H1 (cell line): ENCODE results near the gene S100A16. TPM values are rescaled to one million over a fixed set of nuclear protein-coding genes. Genes with fewer than 3 reads are reported as not detected.

Experiments
- CTCF ChIA-PET: fragments of 300-600 bp; sonication (Branson Sonifier 250); formaldehyde crosslinking; loops from one replicate; lab custom pipeline; 2021; ENCODE audit not compliant: partially characterized antibody; lab: Charles Lee
- POLR2A ChIA-PET: fragments of 300-600 bp; sonication (Branson Sonifier 250); formaldehyde crosslinking; loops from one replicate; lab custom pipeline; 2021; ENCODE audit warnings: inconsistent platforms; ENCODE audit not compliant: partially characterized antibody; lab: Charles Lee
- DNase-seq, 2 experiments: peaks; one replicate each; pipeline versions ENCODE4 v3.0.0 to v3.0.0-alpha.2; 2010 to 2022; ENCODE audit warnings: low spot score in 2 of 2, low read depth in 1 of 2, mixed read lengths in 1 of 2
- FAIRE-seq: peaks from 2 replicates; lab custom pipeline; 2011; peaks lifted over from hg19 to GRCh38; lab: Jason Lieb, UNC
- H2AFZ ChIP-seq: 2 replicates; pipeline ENCODE4 v1.8.1; 2012; ENCODE audit warnings: low read length, inconsistent platforms
- H2AK5ac ChIP-seq: 2 replicates; pipeline ENCODE4 v1.6.1; 2013; ENCODE audit warnings: low read depth, low read length
- H2BK120ac ChIP-seq: replicated peaks from 2 replicates; pipeline ENCODE3; 2013; ENCODE audit warnings: low read depth, low read length, inconsistent platforms
- H2BK12ac ChIP-seq: 2 replicates; pipeline ENCODE4 v1.6.1; 2013; ENCODE audit warnings: low read depth, low read length
- H2BK15ac ChIP-seq: 2 replicates; pipeline ENCODE4 v1.6.1; 2013; ENCODE audit warnings: low read length
- H2BK20ac ChIP-seq: 2 replicates; pipeline ENCODE4 v1.6.1; 2013; ENCODE audit warnings: low read length
- H2BK5ac ChIP-seq: 2 replicates; pipeline ENCODE4 v1.6.1; 2013; ENCODE audit warnings: low read depth, low read length
- H3K14ac ChIP-seq: 2 replicates; pipeline ENCODE4 v1.6.1; 2013; ENCODE audit warnings: inconsistent platforms; ENCODE audit not compliant: insufficient read length
- H3K18ac ChIP-seq: 2 replicates; pipeline ENCODE4 v1.6.1; 2013; ENCODE audit warnings: low read length; ENCODE audit errors: extremely low read depth
- H3K23ac ChIP-seq: 2 replicates; pipeline ENCODE4 v1.6.1; 2013; ENCODE audit warnings: inconsistent platforms; ENCODE audit not compliant: insufficient read length
- H3K23me2 ChIP-seq: 2 replicates; pipeline ENCODE4 v1.6.1; 2013; ENCODE audit warnings: low read depth, low read length
- H3K27ac ChIP-seq: 2 replicates; pipeline ENCODE4 v1.6.1; 2011; ENCODE audit warnings: low read depth, low read length, inconsistent platforms
- H3K27me3 ChIP-seq, 4 experiments: replicated peaks in 1 of 4; 1 replicate in 1 of 4; 2 replicates in 3 of 4; pipeline versions ENCODE4 v1.6.1 to v1.8.1; 2011 to 2013; ENCODE audit warnings: low read length in 3 of 4, mild to moderate bottlenecking in 3 of 4, inconsistent platforms in 2 of 4, mixed read lengths in 2 of 4, moderate library complexity in 1 of 4; ENCODE audit not compliant: control insufficient read depth in 3 of 4, insufficient read depth in 3 of 4; ENCODE audit errors: extremely low read depth in 1 of 4
- H3K36me3 ChIP-seq, 4 experiments: 2 replicates each; pipeline versions ENCODE4 v1.6.1 to v1.8.1; 2011 to 2013; ENCODE audit warnings: mild to moderate bottlenecking in 4 of 4, low read length in 3 of 4, moderate library complexity in 2 of 4, control low read depth in 1 of 4, inconsistent platforms in 1 of 4; ENCODE audit not compliant: insufficient read depth in 4 of 4, control insufficient read depth in 2 of 4
- H3K4ac ChIP-seq: replicated peaks from 2 replicates; pipeline ENCODE3; 2013; ENCODE audit warnings: low read length, low read depth, mixed read lengths, inconsistent platforms; ENCODE audit not compliant: insufficient read length
- H3K4me1 ChIP-seq, 4 experiments: replicated peaks in 1 of 4; 1 replicate in 1 of 4; 2 replicates in 3 of 4; pipeline versions ENCODE4 v1.6.1 to v1.8.1; 2011 to 2013; ENCODE audit warnings: low read length in 3 of 4, inconsistent platforms in 2 of 4, mixed read lengths in 1 of 4; ENCODE audit not compliant: insufficient read depth in 4 of 4, control insufficient read depth in 3 of 4
- H3K4me2 ChIP-seq, 2 experiments: 2 replicates each; pipeline versions ENCODE4 v1.6.1 to v1.8.1; 2011 to 2013; ENCODE audit warnings: low read depth in 2 of 2, low read length in 2 of 2, control low read depth in 1 of 2, inconsistent platforms in 1 of 2, mild to moderate bottlenecking in 1 of 2; ENCODE audit not compliant: insufficient read depth in 1 of 2
- H3K4me3 ChIP-seq, 4 experiments: fragments of 200-600, 300-600 bp in 1 of 4; sonication (generic), shearing (Covaris generic), sonication (Bioruptor Twin) in 1 of 4; 2 replicates each; pipeline versions ENCODE4 v1.5.1 to v1.8.1; 2011 to 2016; ENCODE audit warnings: low read length in 4 of 4, low read depth in 3 of 4, control low read depth in 2 of 4, inconsistent platforms in 2 of 4, mild to moderate bottlenecking in 2 of 4, mixed read lengths in 1 of 4, moderate library complexity in 1 of 4; ENCODE audit not compliant: insufficient read depth in 2 of 4; ENCODE audit errors: extremely low read depth in 1 of 4
- H3K56ac ChIP-seq: replicated peaks from 2 replicates; pipeline ENCODE3; 2013; ENCODE audit warnings: low read depth, mild to moderate bottlenecking, mixed read lengths, low read length, inconsistent platforms; ENCODE audit not compliant: insufficient read length
- H3K79me1 ChIP-seq: 2 replicates; pipeline ENCODE4 v1.6.1; 2013; ENCODE audit warnings: low read depth, low read length, control low read depth
- H3K79me2 ChIP-seq, 2 experiments: 2 replicates each; pipeline versions ENCODE4 v1.6.1 to v1.8.1; 2012 to 2013; ENCODE audit warnings: low read length in 2 of 2, mild to moderate bottlenecking in 2 of 2, inconsistent platforms in 1 of 2; ENCODE audit not compliant: insufficient read depth in 2 of 2, control insufficient read depth in 1 of 2
- H3K9ac ChIP-seq, 4 experiments: replicated peaks in 1 of 4; 1 replicate in 1 of 4; 2 replicates in 3 of 4; pipeline versions ENCODE4 v1.6.1 to v1.8.1; 2011 to 2013; ENCODE audit warnings: low read depth in 3 of 4, low read length in 3 of 4, control low read depth in 2 of 4, mild to moderate bottlenecking in 2 of 4, moderate library complexity in 2 of 4, inconsistent platforms in 1 of 4; ENCODE audit errors: extremely low read depth in 1 of 4
- H3K9me3 ChIP-seq, 2 experiments: 2 replicates each; pipeline versions ENCODE4 v1.6.1 to v1.8.1; 2012 to 2013; ENCODE audit warnings: mild to moderate bottlenecking in 2 of 2, moderate library complexity in 2 of 2, control low read depth in 1 of 2, inconsistent platforms in 1 of 2, low read depth in 1 of 2, low read length in 1 of 2, mixed read lengths in 1 of 2; ENCODE audit not compliant: insufficient read depth in 2 of 2
- H4K20me1 ChIP-seq, 2 experiments: replicated peaks in 1 of 2; 2 replicates each; pipeline versions ENCODE3 to v1.8.1; 2011 to 2013; ENCODE audit warnings: inconsistent platforms in 2 of 2, low read length in 2 of 2, mild to moderate bottlenecking in 1 of 2; ENCODE audit not compliant: insufficient read depth in 2 of 2, control insufficient read depth in 1 of 2
- H4K5ac ChIP-seq: 2 replicates; pipeline ENCODE4 v1.6.1; 2013; ENCODE audit warnings: low read length, low read depth, mixed read lengths, inconsistent platforms; ENCODE audit not compliant: insufficient read length
- H4K8ac ChIP-seq: 2 replicates; pipeline ENCODE4 v1.8.0; 2013; ENCODE audit warnings: mild to moderate bottlenecking, moderate library complexity, low read length, inconsistent platforms; ENCODE audit not compliant: insufficient read depth; ENCODE audit errors: extremely low read depth
- H4K91ac ChIP-seq: replicated peaks from 2 replicates; pipeline ENCODE3; 2013; ENCODE audit warnings: low read length, mixed read lengths, inconsistent platforms; ENCODE audit not compliant: insufficient read length
- ASH2L ChIP-seq: fragments of 200-600, 300-600 bp; sonication (generic); IDR thresholded peaks from one replicate; pipeline ENCODE4 v1.7.1; 2017; ENCODE audit warnings: low read length
- CHD2 ChIP-seq: IDR thresholded peaks from 2 replicates; pipeline ENCODE4 v1.6.1; 2012; ENCODE audit warnings: low read length, improper control_type of control experiment
- JUN ChIP-seq: IDR thresholded peaks from 2 replicates; pipeline ENCODE4 v1.6.1; 2011; ENCODE audit warnings: low read depth, mild to moderate bottlenecking, improper control_type of control experiment, low read length
- JUND ChIP-seq: IDR thresholded peaks from 2 replicates; pipeline ENCODE4 v1.6.1; 2011; ENCODE audit warnings: mild to moderate bottlenecking, improper control_type of control experiment, low read length
- KDM1A ChIP-seq: fragments of 200-600, 300-600 bp; sonication (generic); IDR thresholded peaks from 2 replicates; pipeline ENCODE4 v1.7.1; 2016; ENCODE audit warnings: mild to moderate bottlenecking, low read length, borderline replicate concordance
- KDM4A ChIP-seq: IDR thresholded peaks from one replicate; pipeline ENCODE4 v1.7.1; 2012; ENCODE audit warnings: low read depth, mild to moderate bottlenecking, moderate library complexity, low read length, inconsistent platforms; ENCODE audit not compliant: severe bottlenecking
- KDM5A ChIP-seq: fragments of 200-600 bp; IDR thresholded peaks from 2 replicates; pipeline ENCODE4 v1.7.1; 2012; ENCODE audit warnings: mild to moderate bottlenecking, low read length, inconsistent platforms, mixed read lengths
- MAX ChIP-seq: IDR thresholded peaks from 2 replicates; pipeline ENCODE4 v1.6.1; 2012; ENCODE audit warnings: inconsistent platforms
- NRF1 ChIP-seq: IDR thresholded peaks from 2 replicates; pipeline ENCODE4 v1.6.1; 2011; ENCODE audit warnings: mild to moderate bottlenecking, low read depth, low read length, improper control_type of control experiment
- PHF8 ChIP-seq: fragments of 200-600 bp; sonication (generic); conservative IDR thresholded peaks from 2 replicates; pipeline ENCODE4 v1.7.1; 2012; ENCODE audit warnings: low read depth, mild to moderate bottlenecking, inconsistent platforms, low read length, moderate library complexity
- POLR2A ChIP-seq, 2 experiments: IDR thresholded peaks; 1 replicate in 1 of 2; 2 replicates in 1 of 2; pipeline ENCODE4 v1.6.1; 2011; ENCODE audit warnings: low read depth in 2 of 2, low read length in 2 of 2, mild to moderate bottlenecking in 2 of 2; ENCODE audit errors: control extremely low read depth in 1 of 2
- RAD21 ChIP-seq, 2 experiments: IDR thresholded peaks in 1 of 2; conservative IDR thresholded peaks in 1 of 2; 2 replicates each; pipeline ENCODE4 v1.6.1; 2011; ENCODE audit warnings: low read depth in 2 of 2, low read length in 2 of 2, improper control_type of control experiment in 1 of 2, inconsistent platforms in 1 of 2, mild to moderate bottlenecking in 1 of 2, moderate library complexity in 1 of 2
- SP4 ChIP-seq: IDR thresholded peaks from 2 replicates; pipeline ENCODE4 v1.6.1; 2012; ENCODE audit warnings: low read length, inconsistent platforms
- TAF7 ChIP-seq: optimal IDR thresholded peaks from 2 replicates; pipeline ENCODE3; 2011; ENCODE audit warnings: low read depth, mild to moderate bottlenecking, inconsistent platforms, low read length, moderate library complexity, borderline replicate concordance
- TEAD4 ChIP-seq: IDR thresholded peaks from 2 replicates; pipeline ENCODE4 v1.6.1; 2012; ENCODE audit warnings: low read depth, low read length, inconsistent platforms, mixed read lengths
- WGBS, 2 experiments: shearing (Covaris generic) in 1 of 2; methylation state at CpG; one replicate each; pipeline versions ENCODE4 v1.1.6 to v1.1.7; 2013 to 2015; ENCODE audit warnings: low lambda C conversion rate in 2 of 2, mixed read lengths in 2 of 2, inconsistent platforms in 1 of 2, low coverage in 1 of 2, missing lambda C conversion rate in 1 of 2; ENCODE audit not compliant: insufficient replicate concordance in 2 of 2, insufficient coverage in 1 of 2, insufficient read length in 1 of 2; ENCODE audit errors: extremely low coverage in 1 of 2, missing lambda C conversion rate in 1 of 2; 5-methylcytosine and 5-hydroxymethylcytosine counted together
- polyA plus RNA-seq, 7 experiments: library from polyadenylated mRNA; depleted of rRNA in 3 of 7; stranded (reverse) in 5 of 7; unstranded in 2 of 7; fragments of >200 nt in 5 of 7; fragments of 200-250 nt in 2 of 7; gene quantifications; 1 replicate in 5 of 7; 2 replicates in 1 of 7; 4 replicates in 1 of 7; pipeline versions ENCODE4 v1.2.1 to v1.2.3, GENCODE V29; 2011 to 2013; ENCODE audit warnings: missing spikeins in 2 of 7, mixed read lengths in 2 of 7
- total RNA-seq: library from RNA; stranded (reverse); fragmentation: NEBNext Ultra II Directional; extraction: Animal tissue kit (Norgen Biotek cat#: 25700); gene quantifications from 2 replicates; pipeline ENCODE4 v1.2.1, GENCODE V29; 2021

S100A16 gene
- total and polyA plus RNA-seq, 2 of the 8 experiments (the other 6 are each of a cell fraction or from before 2014, with no cell fraction given) = 14.9 to 61.4 TPM

- H2AFZ ChIP-seq = no peak overlapping the region
- no peak overlapping the region for H2BK20ac ChIP-seq
- ChIA-PET CTCF (interaction anchor here (0.7 to 7.5 kb wide), 10 partner anchors 20 to 214 kb away, joined by 3 to 224 read pairs (median 21); partner anchors contain the start of genes S100A1, S100A13, S100A14 and S100A16), POLR2A (interaction anchor here (1.0 to 2.3 kb wide), 2 partner anchors 29 to 56 kb away, joined by 3 to 19 read pairs; partner anchors contain the start of gene S100A13)
- H3K79me1 ChIP-seq = no peaks in the 10 kb centered on the region
- no peaks in the 10 kb centered on the region for H4K20me1 ChIP-seq
- peaks cover 2% of the 10 kb centered on the region for H3K23me2 ChIP-seq
- H4K5ac ChIP-seq = no peak overlapping the region
- no peak overlapping the region for H3K4ac ChIP-seq
- H3K18ac ChIP-seq = no peak overlapping the region
- no peak overlapping the region for H3K9ac ChIP-seq
- H2AK5ac ChIP-seq = no peak overlapping the region
- no peaks in the 10 kb centered on the region for H3K79me2 ChIP-seq
- H2BK15ac ChIP-seq = no peak overlapping the region; the same call in 1 of the 2 replicates
- no peak overlapping the region for H2BK5ac ChIP-seq
- no peak overlapping the region for H3K4me3 ChIP-seq
- WGBS, 2 experiments = 90% methylated on average over 4 of the region's 5 CpGs; no CpG with 5 or more reads in 1 of the 2 experiments
- H4K8ac ChIP-seq = no peak overlapping the region
- H3K23ac ChIP-seq = no peak overlapping the region
- H3K36me3 ChIP-seq = no peaks in the 10 kb centered on the region
- H3K27ac ChIP-seq = no peak overlapping the region
- DNase-seq (no peak), FAIRE-seq (no peak)
- no peak overlapping the region for H3K14ac ChIP-seq
- no peak overlapping the region for H3K4me2 ChIP-seq
- peaks cover 11 to 22% (median 17%) of the 10 kb centered on the region in 4 experiments for H3K4me1 ChIP-seq
- no peak overlapping the region for H4K91ac ChIP-seq
- 0 out of 7 replicates have a peak, but pooled peaks cover 0 to 4% (median 0%) of the 10 kb centered on the region in 4 experiments for H3K27me3 ChIP-seq
- peaks cover 0 to 10% of the 10 kb centered on the region in 2 experiments; a peak in 1 of 4 replicates for H3K9me3 ChIP-seq
- H2BK120ac ChIP-seq = no peak overlapping the region
- no peak overlapping the region for H3K56ac ChIP-seq
- H2BK12ac ChIP-seq = 0 out of 2 replicates have a peak overlapping the region, but pooled peaks have one; percentile 23
- TF ChIP-seq CHD2 (no peak), JUN (no peak), KDM5A (no peak), SP4 (no peak), TAF7 (no peak), POLR2A (IDR thresholded peaks at IDR 0.05; ENCODE audit: control extremely low read depth in 1 of 2, low read depth in 2 of 2, low read length in 2 of 2) (no peak), TEAD4 (no peak), PHF8 (no peak), MAX (no peak), RAD21 (IDR thresholded peaks at IDR 0.05 in 1 of 2, conservative IDR thresholded peaks at IDR 0.05 in 1 of 2; ENCODE audit: low read depth in 2 of 2, low read length in 2 of 2) (no peak), ASH2L (no peak), KDM1A (no peak), KDM4A (no peak), JUND (no peak), NRF1 (no peak)
Measured at GRCh38 chr1:153570874-153571273, 42.1 kb downstream of the S100A16 start.
